HL-60/S4 treated with phorbol 12-myristate 13-acetate at 8.2 ng/mL for 4 days and 3 days (cell line): ENCODE measurements around the gene EWSR1.

ENCODE experiments used
- in situ Hi-C: fragments of 300-500 bp; cut with MboI; formaldehyde crosslinking; loops from 2 replicates; pipeline ENCODE4 v1.15.0; 2022; ENCODE audit warnings: low sequenced_read_pairs

EWSR1 gene

GRCh38 chr22:29301716-29302401 lies 33.8 kb downstream of the EWSR1 start:
- in situ Hi-C loops, result no loop called here

GRCh38 chr22:29302402-29302680 lies 34.3 kb downstream of the EWSR1 start:
- in situ Hi-C loops, result no loop called here

GRCh38 chr22:29302681-29303465 lies 34.8 kb downstream of the EWSR1 start:
- in situ Hi-C loops, result no loop called here

DNA sequence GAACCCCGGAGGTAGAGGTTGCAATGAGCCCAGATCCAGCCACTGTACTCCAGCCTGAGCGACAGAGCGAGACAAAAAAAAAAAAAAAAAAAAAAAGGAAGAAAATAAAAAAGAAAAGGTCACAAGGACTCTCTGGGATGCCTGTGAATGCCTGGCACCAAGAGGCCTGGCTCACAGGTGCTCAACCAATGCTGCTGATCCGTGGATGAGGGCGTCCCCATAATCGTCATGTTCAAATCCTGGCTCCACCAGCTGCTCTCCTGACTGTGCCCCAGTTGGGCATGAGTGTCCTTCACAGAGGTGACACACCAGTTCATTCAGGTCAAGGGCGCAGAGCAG lies 37.7 kb downstream of the EWSR1 start:
- in situ Hi-C loops, result no loop called here

DNA sequence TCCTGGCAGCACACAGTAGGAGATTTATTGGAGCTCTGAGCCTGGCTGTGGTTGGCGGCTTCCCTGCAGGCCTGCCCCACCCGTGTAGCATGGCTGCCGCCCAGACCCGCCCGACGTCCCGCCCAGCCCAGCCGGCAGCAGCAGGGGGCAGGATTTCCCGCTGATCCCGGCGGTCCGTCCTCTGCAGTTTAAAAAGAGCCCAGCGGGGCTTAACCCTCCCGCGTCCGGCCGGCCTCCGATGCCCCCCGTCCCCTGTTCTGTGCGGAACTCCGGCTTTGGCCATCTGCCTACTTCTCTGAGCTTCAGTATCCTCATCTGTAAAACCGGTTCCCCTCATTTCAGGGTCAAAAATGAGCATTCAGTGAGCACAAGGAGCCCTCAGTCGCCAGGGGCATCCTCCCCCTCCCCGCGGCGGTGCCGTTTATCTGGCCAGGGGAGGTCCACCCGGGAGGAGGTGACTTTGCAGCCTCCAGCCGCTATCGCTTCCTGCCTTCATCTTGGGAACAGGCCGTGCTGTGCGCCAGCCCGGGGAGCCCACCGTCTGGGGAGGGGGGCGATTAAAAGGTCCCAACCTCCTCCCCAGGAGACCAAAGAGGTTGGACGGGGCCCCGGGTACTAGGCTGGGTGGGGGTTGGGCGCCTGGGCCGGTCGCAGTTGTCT lies 38.2 kb downstream of the EWSR1 start, which contains the start of gene GAS2L1:
Gene GAS2L1 (plus strand): TSS at position 476 of the 660 bp plus-strand sequence. CDS start 1,456 bp downstream, outside the sequence.
- in situ Hi-C loops, result no loop called here

DNA sequence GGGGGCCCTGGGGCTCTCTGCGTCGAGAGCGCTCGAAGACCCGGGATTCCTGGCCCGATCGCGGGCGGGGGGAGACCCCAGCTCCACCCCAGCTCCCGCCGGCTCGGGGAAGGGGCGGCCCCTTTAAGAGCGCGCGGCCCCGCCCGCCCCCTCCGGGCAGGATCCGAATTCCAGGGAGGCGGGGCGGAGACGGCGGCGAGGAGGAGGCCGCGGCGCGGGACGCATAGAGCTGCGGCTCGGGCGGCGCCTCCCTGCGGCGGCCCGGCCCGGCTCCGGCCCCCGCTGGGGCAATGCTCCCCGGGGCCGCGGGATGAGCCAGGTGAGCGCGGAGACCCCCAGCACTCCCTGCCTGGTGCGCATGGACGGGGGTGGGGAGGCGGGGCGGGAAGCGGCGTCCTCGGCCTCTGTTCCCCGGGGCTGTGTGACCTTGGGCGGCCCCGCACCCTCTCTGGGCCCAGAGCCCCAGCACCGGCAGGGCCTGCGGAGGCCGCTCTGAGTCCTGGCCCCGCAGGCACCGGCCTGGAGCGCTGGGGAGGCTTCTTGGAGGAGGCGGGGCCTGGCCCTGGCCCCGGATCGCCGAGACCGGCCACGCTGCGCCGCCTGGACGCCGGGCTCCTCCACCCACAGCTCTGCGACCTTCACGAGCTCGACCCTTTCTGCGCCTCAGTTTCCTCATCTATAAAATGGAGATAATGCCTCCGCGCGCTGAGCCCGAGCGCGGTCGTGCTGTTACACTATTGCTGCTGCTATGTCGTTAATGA lies 38.9 kb downstream of the EWSR1 start:
- in situ Hi-C loops, result no loop called here

GRCh38 chr22:29307596-29308147 lies 39.6 kb downstream of the EWSR1 start:
- in situ Hi-C loops, result no loop called here

- in situ Hi-C loops, result no loop called here
Observed at GRCh38 chr22:29308148-29308790, 40.2 kb downstream of the EWSR1 start.

GRCh38 chr22:29308791-29309262 lies 40.8 kb downstream of the EWSR1 start:
- in situ Hi-C loops, result no loop called here

DNA sequence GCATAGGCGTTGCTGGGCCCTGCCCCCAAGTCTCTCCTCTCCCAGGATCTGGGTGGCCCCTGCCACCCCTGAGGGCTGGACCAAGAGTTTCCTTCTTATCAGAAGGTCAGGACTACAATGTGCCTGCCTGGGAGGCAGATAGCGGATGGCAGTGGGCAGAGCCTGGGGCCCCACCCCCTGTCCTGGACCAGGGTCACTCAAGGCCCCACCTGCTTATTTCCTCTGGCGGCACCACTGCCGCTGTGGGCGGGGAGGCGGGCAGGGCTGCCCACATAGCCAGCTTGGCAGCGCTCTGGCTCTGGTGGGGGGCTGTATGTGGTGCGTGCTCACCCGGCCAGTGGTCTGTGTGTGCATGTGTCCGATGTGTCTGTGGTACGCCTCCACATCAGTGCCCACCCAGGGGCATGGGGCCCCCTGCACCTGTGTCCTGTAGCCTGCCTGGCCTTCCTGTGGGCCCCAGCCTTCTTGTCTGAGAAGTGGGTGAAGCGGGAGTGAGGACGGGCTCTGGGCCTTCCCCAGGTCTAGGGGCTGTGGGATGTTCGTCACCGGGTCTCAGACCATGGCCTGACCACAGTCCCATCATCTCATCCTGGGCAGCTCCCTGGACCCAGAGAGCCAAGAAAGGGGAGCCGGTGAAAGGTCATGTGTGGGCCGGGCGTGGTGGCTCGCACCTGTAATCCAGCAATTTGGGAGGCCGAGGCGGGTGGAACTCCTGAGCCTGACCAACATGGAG lies 41.4 kb downstream of the EWSR1 start:
- in situ Hi-C loops, result no loop called here

- in situ Hi-C loops, result no loop called here
Observed at GRCh38 chr22:29310065-29310862, 42.2 kb downstream of the EWSR1 start.

DNA sequence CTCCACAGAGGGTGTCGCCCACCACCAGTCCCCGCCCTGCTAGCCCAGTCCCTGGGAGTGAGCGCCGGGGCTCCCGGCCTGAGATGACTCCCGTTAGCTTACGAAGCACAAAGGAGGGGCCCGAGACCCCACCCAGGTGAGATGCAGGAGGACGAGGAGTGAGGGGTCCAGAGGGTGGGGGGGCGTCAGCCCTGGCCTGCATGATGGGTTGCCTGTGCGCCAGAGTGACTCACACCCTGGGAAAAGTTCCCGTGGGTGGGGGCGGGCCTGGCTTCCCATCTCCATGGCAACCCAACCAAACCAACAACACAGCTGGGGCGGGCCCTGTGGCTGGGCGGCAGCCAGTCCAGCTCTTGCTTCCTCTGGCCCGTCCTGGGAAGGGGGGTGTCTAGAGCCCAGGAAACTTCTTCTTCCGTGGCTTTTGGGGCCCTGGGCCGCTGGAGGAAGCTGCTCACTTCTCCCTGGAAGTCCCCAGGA lies 42.8 kb downstream of the EWSR1 start:
- in situ Hi-C loops, result no loop called here

GRCh38 chr22:29311464-29312217 lies 43.6 kb downstream of the EWSR1 start:
- in situ Hi-C loops, result no loop called here

- in situ Hi-C loops, result no loop called here
Observed at GRCh38 chr22:29312218-29313125, 44.4 kb downstream of the EWSR1 start.

DNA sequence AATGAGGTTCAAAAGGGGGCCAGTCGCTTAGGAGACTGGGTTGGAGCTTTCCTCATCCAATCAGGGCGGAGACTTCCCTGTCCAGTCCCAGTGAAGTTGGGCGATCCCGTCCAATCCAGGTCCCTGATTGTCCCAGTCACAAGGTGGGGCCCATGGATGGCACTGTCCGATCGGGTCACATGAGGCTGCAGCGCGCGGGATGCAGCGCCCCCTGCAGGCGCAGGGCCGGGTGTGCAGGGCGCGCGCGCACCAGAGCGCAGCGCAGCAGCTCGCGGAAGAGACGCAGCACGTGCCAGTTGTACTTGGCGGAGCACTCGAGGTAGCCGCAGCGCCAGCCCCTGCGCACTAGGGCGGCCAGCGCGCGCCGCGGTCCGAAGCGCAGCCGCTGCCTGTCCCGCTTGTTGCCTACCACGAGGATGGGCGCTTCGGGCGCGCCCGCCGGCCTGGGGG lies 45.1 kb downstream of the EWSR1 start:
- in situ Hi-C loops, result no loop called here

DNA sequence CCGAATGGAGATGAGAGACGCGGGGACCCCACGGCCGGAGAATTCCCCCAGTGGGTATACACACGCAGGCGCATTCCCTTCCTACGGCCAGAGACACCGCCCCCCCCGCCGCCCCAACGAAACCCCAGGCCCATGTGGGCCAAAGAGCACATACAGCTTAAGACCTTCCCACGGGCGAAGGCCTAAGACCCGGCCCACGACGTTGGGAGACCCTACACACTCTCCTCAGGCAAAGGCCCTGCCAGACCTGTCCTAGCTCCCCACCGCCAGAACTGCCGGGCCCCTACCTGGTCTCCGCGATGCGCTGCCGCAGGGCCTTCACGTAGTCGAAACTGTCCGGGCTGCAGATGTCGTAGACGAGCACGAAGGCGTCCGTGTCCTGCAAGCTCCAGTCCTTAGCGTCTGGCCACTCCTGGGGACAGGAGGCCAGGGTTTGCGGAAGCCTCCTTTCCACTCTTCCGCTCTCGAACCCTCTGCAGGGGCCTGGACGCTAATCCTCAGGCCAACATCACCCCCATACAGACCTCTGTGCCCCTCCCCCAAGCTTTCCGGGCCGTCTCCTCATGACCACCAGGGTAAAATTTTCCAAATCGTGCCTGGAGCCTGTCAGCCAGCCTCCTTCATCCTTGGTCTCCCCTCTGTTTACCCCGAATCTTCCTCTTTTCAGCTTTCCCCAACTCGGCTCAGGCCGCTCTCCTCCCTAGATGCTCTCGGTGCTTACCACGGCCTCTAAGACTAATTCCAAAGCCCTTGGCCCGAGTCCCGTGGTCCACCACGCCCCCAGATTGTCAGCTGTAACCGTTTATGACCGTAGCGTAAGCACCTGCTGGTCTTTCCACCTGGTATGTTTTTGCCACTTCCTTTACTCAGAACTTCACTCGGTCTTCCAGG lies 45.8 kb downstream of the EWSR1 start:
- in situ Hi-C loops, result no loop called here
